CD4-positive, alpha-beta T cell treated with Interleukin-10 for 1 hour (primary cell): ENCODE results near the gene VWA1.
A peak's percentile ranks its signal among the peaks of the same experiment; 100 is the strongest.
"Not testable (repeated sequence)": the region's sequence is repeated elsewhere in the genome, so short reads cannot be mapped to it uniquely, and the experiment has no call there.

Source experiments
- DNase-seq: peaks from one replicate; pipeline ENCODE4 v3.0.0-alpha.2; 2020

VWA1 gene

GRCh38 chr1:1406101-1406820 is 29.2 kb upstream of the VWA1 start:
- no peak for DNase-seq

GRCh38 chr1:1406821-1407635 is 28.5 kb upstream of the VWA1 start, which contains the start of gene MRPL20:
TSS of gene MRPL20 (minus strand) at chr1:1407293. CDS start at chr1:1407217, 76 bp downstream.
- peak; percentile 95 for DNase-seq

GRCh38 chr1:1407636-1408318 is 27.7 kb upstream of the VWA1 start:
- peak; percentile 25 for DNase-seq

GRCh38 chr1:1410238-1410637 is 25.3 kb upstream of the VWA1 start:
- DNase-seq: not testable (repeated sequence)

GRCh38 chr1:1411626-1412025 is 23.9 kb upstream of the VWA1 start:
- DNase-seq: no peak

- not testable (repeated sequence) for DNase-seq
Observed at GRCh38 chr1:1412311-1412902, 23.1 kb upstream of the VWA1 start.

- DNase-seq: no peak
Observed at GRCh38 chr1:1415751-1416150, 19.7 kb upstream of the VWA1 start.

GRCh38 chr1:1417396-1417795 is 18.1 kb upstream of the VWA1 start:
- not testable (repeated sequence) for DNase-seq

- not testable (repeated sequence) for DNase-seq
Observed at GRCh38 chr1:1417825-1418463, 17.5 kb upstream of the VWA1 start.

- no peak for DNase-seq
Observed at GRCh38 chr1:1418464-1419362, 16.8 kb upstream of the VWA1 start.

- no peak for DNase-seq
Observed at GRCh38 chr1:1419363-1419812, 16.1 kb upstream of the VWA1 start.

- DNase-seq: no peak
Observed at GRCh38 chr1:1419813-1420653, 15.5 kb upstream of the VWA1 start.

- no peak for DNase-seq
Observed at GRCh38 chr1:1420654-1421141, 14.8 kb upstream of the VWA1 start.

- no peak for DNase-seq
Observed at GRCh38 chr1:1421147-1421906, 14.2 kb upstream of the VWA1 start, which contains the start of gene ANKRD65. TSS of gene ANKRD65 (minus strand) at chr1:1421276. CDS start at chr1:1421005, 271 bp downstream.

GRCh38 chr1:1421907-1422464 is 13.5 kb upstream of the VWA1 start:
- no peak for DNase-seq

- DNase-seq: no peak
Observed at GRCh38 chr1:1422465-1423244, 12.8 kb upstream of the VWA1 start.

- no peak for DNase-seq
Observed at GRCh38 chr1:1423245-1423597, 12.3 kb upstream of the VWA1 start.

- no peak for DNase-seq
Observed at GRCh38 chr1:1424707-1425106, 10.8 kb upstream of the VWA1 start.
